GM23338 (cell line): ENCODE data around the gene PHC1. TPM values are rescaled to one million over a fixed set of nuclear protein-coding genes. Genes with fewer than 3 reads are reported as not detected.

ENCODE experiments used
- ATAC-seq: fragments of 200-7000 bp; cut with Tn5 transposase; 3 replicates; pipeline ENCODE4 v1.9.1; 2020
- DNase-seq: peaks from one replicate; pipeline ENCODE4 v3.0.0-alpha.2; 2015; ENCODE audit warnings: low spot score
- H2AFZ ChIP-seq: fragments of 200-600 bp; sonication (generic); 2 replicates; pipeline ENCODE4 v1.8.0; 2016; ENCODE audit warnings: antibody characterized with exemption, mild to moderate bottlenecking, moderate library complexity
- H3F3A ChIP-seq: fragments of 200-600 bp; sonication (generic); replicated peaks from 2 replicates; pipeline ENCODE4 v1.8.0; 2017; ENCODE audit warnings: antibody characterized with exemption, mixed run types, low read depth
- H3K27ac ChIP-seq: fragments of 200-600 bp; sonication (generic); 2 replicates; pipeline ENCODE4 v1.6.1; 2016; ENCODE audit warnings: low read depth
- H3K27me3 ChIP-seq: fragments of 200-600 bp; sonication (generic); 2 replicates; pipeline ENCODE4 v1.8.0; 2016; ENCODE audit warnings: mild to moderate bottlenecking, mixed run types, moderate library complexity; ENCODE audit not compliant: insufficient read depth
- H3K36me3 ChIP-seq: fragments of 200-600 bp; sonication (generic); 2 replicates; pipeline ENCODE4 v1.8.0; 2016; ENCODE audit warnings: mild to moderate bottlenecking; ENCODE audit not compliant: insufficient read depth
- H3K4me1 ChIP-seq: fragments of 200-600 bp; sonication (generic); 2 replicates; pipeline ENCODE4 v1.8.0; 2016; ENCODE audit warnings: mild to moderate bottlenecking, moderate library complexity; ENCODE audit not compliant: insufficient read depth
- H3K4me2 ChIP-seq: fragments of 200-600 bp; sonication (generic); 2 replicates; pipeline ENCODE4 v1.7.1; 2017; ENCODE audit warnings: mixed run types
- H3K4me3 ChIP-seq: fragments of 200-600 bp; sonication (generic); 2 replicates; pipeline ENCODE4 v1.6.1; 2016; ENCODE audit warnings: mixed run types
- H3K79me2 ChIP-seq: fragments of 200-600 bp; sonication (generic); replicated peaks from 2 replicates; pipeline ENCODE4 v1.8.0; 2017; ENCODE audit warnings: mild to moderate bottlenecking; ENCODE audit not compliant: insufficient read depth
- H3K9me2 ChIP-seq: fragments of 200-600 bp; sonication (generic); 2 replicates; pipeline ENCODE4 v1.8.0; 2017; ENCODE audit not compliant: insufficient read depth
- H4K20me1 ChIP-seq: fragments of 200-600 bp; sonication (generic); replicated peaks from 2 replicates; pipeline ENCODE4 v1.8.0; 2017; ENCODE audit warnings: mild to moderate bottlenecking; ENCODE audit not compliant: insufficient read depth
- H3K27ac Mint-ChIP-seq: 2 replicates; pipeline ENCODE4 v1.8.0; 2020; ENCODE audit warnings: inconsistent platforms, mild to moderate bottlenecking, moderate library complexity, mixed read lengths
- H3K27me3 Mint-ChIP-seq: 3 replicates; pipeline ENCODE4 v1.8.0; 2022; ENCODE audit warnings: low read depth, mild to moderate bottlenecking, moderate library complexity, mixed read lengths, inconsistent platforms; ENCODE audit not compliant: insufficient read depth, poor library complexity
- H3K36me3 Mint-ChIP-seq: 3 replicates; pipeline ENCODE4 v1.8.0; 2021; ENCODE audit warnings: low read depth, mild to moderate bottlenecking, inconsistent platforms, moderate library complexity, mixed read lengths
- H3K4me1 Mint-ChIP-seq: 3 replicates; pipeline ENCODE4 v1.8.0; 2020; ENCODE audit warnings: mild to moderate bottlenecking, inconsistent platforms, mixed read lengths
- H3K4me3 Mint-ChIP-seq: 3 replicates; pipeline ENCODE4 v1.8.0; 2021; ENCODE audit warnings: moderate library complexity, mild to moderate bottlenecking, inconsistent platforms, mixed read lengths
- H3K9me3 Mint-ChIP-seq: 3 replicates; pipeline ENCODE4 v1.8.0; 2020; ENCODE audit warnings: moderate library complexity, mild to moderate bottlenecking, inconsistent platforms, mixed read lengths
- CREB1 ChIP-seq: fragments of 250-450 bp; sonication (Bioruptor Pico); IDR thresholded peaks from 2 replicates; pipeline ENCODE4 v1.5.0; 2020; ENCODE audit warnings: low read depth, mild to moderate bottlenecking, moderate library complexity
- EZH2 ChIP-seq: fragments of 200-600 bp; sonication (generic); IDR thresholded peaks from one replicate; pipeline ENCODE4 v1.8.0; 2017; ENCODE audit warnings: antibody characterized with exemption, mild to moderate bottlenecking, low read depth; ENCODE audit not compliant: unreplicated experiment
- EZH2phosphoT487 ChIP-seq: fragments of 200-600 bp; sonication (generic); IDR thresholded peaks from one replicate; pipeline ENCODE4 v1.8.1; 2018; ENCODE audit warnings: antibody characterized with exemption; ENCODE audit not compliant: unreplicated experiment
- JUNB ChIP-seq: IDR thresholded peaks from one replicate; pipeline ENCODE4 v1.6.1; 2016; ENCODE audit warnings: antibody characterized with exemption; ENCODE audit not compliant: unreplicated experiment
- NANOG ChIP-seq: IDR thresholded peaks from 2 replicates; pipeline ENCODE4 v1.6.1; 2016; ENCODE audit warnings: antibody characterized with exemption, borderline replicate concordance
- REST ChIP-seq: IDR thresholded peaks from one replicate; pipeline ENCODE4 v1.6.1; 2018; ENCODE audit warnings: antibody characterized with exemption; ENCODE audit not compliant: unreplicated experiment
- STAT1 ChIP-seq: IDR thresholded peaks from one replicate; pipeline ENCODE4 v1.6.1; 2016; ENCODE audit warnings: antibody characterized with exemption; ENCODE audit not compliant: unreplicated experiment
- ZNF114 ChIP-seq: fragments of 250-450 bp; sonication (Bioruptor Pico); IDR thresholded peaks from 2 replicates; pipeline ENCODE4 v1.5.0; 2020; ENCODE audit warnings: mild to moderate bottlenecking, moderate library complexity
- ZNF462 ChIP-seq: fragments of 250-450 bp; sonication (Bioruptor Pico); IDR thresholded peaks from 2 replicates; pipeline ENCODE4 v1.5.0; 2020; ENCODE audit warnings: mild to moderate bottlenecking, moderate library complexity
- polyA plus RNA-seq: library from polyadenylated mRNA; unstranded; fragments of >200 nt; fragmentation: Nextera tagmentation; extraction: Ambion mirVana; gene quantifications from 2 replicates; pipeline ENCODE4 v1.2.1, GENCODE V29; 2016
- total RNA-seq: library from RNA; depleted of rRNA; stranded (reverse); fragments of >200 nt; shearing (Covaris generic); gene quantifications from 2 replicates; pipeline ENCODE4 v1.2.3, GENCODE V29; 2014

PHC1 gene
- total and polyA plus RNA-seq, 2 experiments from 2014 or later = 303 to 1,069 TPM

GRCh38 chr12:8947737-8948136 lies 33.4 kb downstream of the PHC1 start:
- ATAC-seq (no peak), DNase-seq (no peak)
- H3K36me3 Mint-ChIP-seq = peaks cover 47% of the 10 kb centered on the region
- Histone ChIP-seq H2AFZ (no peak overlapping the region), H3K36me3 (peaks cover 32% of the 10 kb centered on the region; the same call in 1 of the 2 replicates), H4K20me1 (peaks cover 36% of the 10 kb centered on the region), H3F3A (peaks cover 39% of the 10 kb centered on the region), H3K27ac (no peak overlapping the region), H3K27me3 (no peaks in the 10 kb centered on the region), H3K79me2 (peaks cover 47% of the 10 kb centered on the region), H3K4me3 (peak overlapping the region; percentile 86), H3K4me1 (peaks cover 12% of the 10 kb centered on the region; the same call in 1 of the 2 replicates), H3K9me2 (no peaks in the 10 kb centered on the region), H3K4me2 (peak overlapping the region; percentile 95)
- no peak for TF ChIP-seq EZH2phosphoT487
- TF ChIP-seq JUNB = no peak
- no peak for TF ChIP-seq EZH2
- TF ChIP-seq ZNF114 (CRISPR knock-in tag) = no peak
- no peak for TF ChIP-seq NANOG
- TF ChIP-seq ZNF462 (CRISPR knock-in tag) = no peak
- TF ChIP-seq STAT1 = no peak
- TF ChIP-seq CREB1 (CRISPR knock-in tag) = no peak
- no peak for TF ChIP-seq REST
- H3K4me3 Mint-ChIP-seq = peak overlapping the region; percentile 91; the same call in 2 of the 3 replicates
- peaks cover 4% of the 10 kb centered on the region for H3K27me3 Mint-ChIP-seq
- no peak overlapping the region for H3K27ac Mint-ChIP-seq
- H3K4me1 Mint-ChIP-seq = peaks cover 14% of the 10 kb centered on the region
- peaks cover 13% of the 10 kb centered on the region for H3K9me3 Mint-ChIP-seq
